ENCODE results near the gene KERA.

KERA gene

DNA sequence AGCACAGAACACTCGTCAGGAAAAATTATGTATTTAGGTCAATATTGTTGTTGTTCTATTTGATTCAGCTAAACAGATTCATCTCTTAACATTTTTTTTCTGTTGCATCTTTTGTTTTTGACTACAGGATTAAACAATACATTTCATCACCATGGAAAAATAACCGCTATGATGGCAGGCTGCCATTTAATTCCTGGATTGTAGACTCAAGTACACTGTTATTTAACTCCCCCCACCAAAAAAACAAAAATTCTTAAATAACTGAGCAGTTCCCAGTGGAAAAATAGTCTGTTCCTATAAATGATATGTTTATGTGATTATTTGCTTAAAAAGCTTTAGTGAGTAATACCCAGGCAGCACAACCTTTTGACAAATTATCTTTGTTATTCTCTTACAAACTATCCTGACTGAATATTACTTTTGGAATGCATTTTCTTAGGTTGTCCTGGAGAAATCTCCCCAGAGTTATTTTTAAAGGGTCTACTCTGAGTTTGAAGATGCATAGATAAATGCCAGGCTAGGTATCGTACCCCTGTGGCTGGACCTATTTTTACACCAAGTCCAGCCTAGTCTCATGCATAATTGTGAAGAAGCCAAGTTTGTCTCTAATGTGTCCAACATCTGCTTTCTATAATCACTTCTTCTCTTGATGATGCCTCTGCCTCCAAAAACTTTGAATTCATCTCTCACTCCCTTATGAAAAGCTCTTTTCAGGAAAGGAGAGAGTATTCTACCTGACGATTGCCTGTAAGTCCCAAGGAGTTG is 3.7 kb downstream of the KERA start:
- H3K27me3 ChIP-seq (ENCODE audit: control insufficient read depth, insufficient read depth, low read length): no peaks in the 10 kb centered on the region
- no peak overlapping the region for H3K27ac ChIP-seq (ENCODE audit: low read length)
- no peak for DNase-seq (ENCODE audit: low read depth, low spot score)
- H3K4me3 ChIP-seq (ENCODE audit: low read length): no peak overlapping the region
- H3K36me3 ChIP-seq (ENCODE audit: control insufficient read depth, insufficient read depth, low read length): no peaks in the 10 kb centered on the region
- H3K4me1 ChIP-seq (ENCODE audit: control insufficient read depth, insufficient read depth, low read length): no peaks in the 10 kb centered on the region
- no peaks in the 10 kb centered on the region for H3K9me3 ChIP-seq (ENCODE audit: control insufficient read depth, insufficient read depth, low read length)
- no CpG with 5 or more reads among the region's 4 CpGs for WGBS (ENCODE audit: insufficient coverage, insufficient read length)

DNA sequence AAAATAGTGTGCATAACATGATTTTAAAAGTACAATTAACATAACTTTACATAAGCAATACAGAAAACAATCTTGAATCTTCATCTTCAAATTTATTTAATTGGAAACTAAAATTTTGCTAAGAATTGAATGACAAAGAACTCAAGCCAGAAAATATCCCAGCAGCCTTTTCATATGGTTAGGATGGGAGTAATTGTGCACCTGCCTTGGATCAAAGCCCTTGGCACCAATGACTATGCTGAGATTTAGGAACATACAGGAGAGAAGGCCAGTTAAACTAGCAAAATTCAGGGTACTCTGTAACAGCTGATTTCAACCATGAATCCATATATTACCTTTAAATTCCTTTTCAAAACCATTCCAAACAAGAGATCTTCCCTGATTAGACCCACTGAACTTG is 5.8 kb downstream of the KERA start:
- H3K9me3 ChIP-seq (ENCODE audit: control insufficient read depth, insufficient read depth, low read length): no peaks in the 10 kb centered on the region

DNA sequence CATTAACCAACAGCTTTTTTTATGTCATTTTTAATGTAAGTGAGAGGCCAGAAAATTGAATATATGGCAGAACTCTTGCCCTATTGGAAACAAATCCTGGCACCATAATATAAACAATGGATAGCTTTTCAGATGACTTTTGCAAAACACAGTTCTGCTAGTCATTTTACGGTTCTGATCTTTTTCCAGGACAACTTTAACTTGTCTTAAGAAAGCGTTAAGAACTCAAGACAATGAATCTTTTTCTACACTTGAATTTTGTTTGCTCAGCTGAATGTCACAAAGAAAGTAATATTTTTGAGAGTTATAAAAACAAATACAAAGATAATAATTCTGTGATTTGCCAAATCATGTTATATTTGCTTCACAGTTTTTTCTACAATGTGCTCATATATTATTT is 13.2 kb downstream of the KERA start:
- no peak overlapping the region for H3K27ac ChIP-seq (ENCODE audit: low read length)
- H3K4me1 ChIP-seq (ENCODE audit: control insufficient read depth, insufficient read depth, low read length): no peaks in the 10 kb centered on the region
- WGBS (ENCODE audit: insufficient coverage, insufficient read length): no CpG with 5 or more reads among the region's 2 CpGs
- H3K9me3 ChIP-seq (ENCODE audit: control insufficient read depth, insufficient read depth, low read length): no peaks in the 10 kb centered on the region
- no peaks in the 10 kb centered on the region for H3K27me3 ChIP-seq (ENCODE audit: control insufficient read depth, insufficient read depth, low read length)
- no peak overlapping the region for H3K4me3 ChIP-seq (ENCODE audit: low read length)
- no peaks in the 10 kb centered on the region for H3K36me3 ChIP-seq (ENCODE audit: control insufficient read depth, insufficient read depth, low read length)
- DNase-seq (ENCODE audit: low read depth, low spot score): no peak

More for the DNA sequence above, 5.8 kb downstream of the KERA start:
- Histone ChIP-seq H3K36me3 (ENCODE audit: control insufficient read depth, insufficient read depth, low read length) (no peaks in the 10 kb centered on the region), H3K27me3 (ENCODE audit: control insufficient read depth, insufficient read depth, low read length) (no peaks in the 10 kb centered on the region), H3K27ac (ENCODE audit: low read length) (no peak overlapping the region), H3K4me1 (ENCODE audit: control insufficient read depth, insufficient read depth, low read length) (no peaks in the 10 kb centered on the region), H3K4me3 (ENCODE audit: low read length) (no peak overlapping the region)
- no peak for DNase-seq (ENCODE audit: low read depth, low spot score)

DNA sequence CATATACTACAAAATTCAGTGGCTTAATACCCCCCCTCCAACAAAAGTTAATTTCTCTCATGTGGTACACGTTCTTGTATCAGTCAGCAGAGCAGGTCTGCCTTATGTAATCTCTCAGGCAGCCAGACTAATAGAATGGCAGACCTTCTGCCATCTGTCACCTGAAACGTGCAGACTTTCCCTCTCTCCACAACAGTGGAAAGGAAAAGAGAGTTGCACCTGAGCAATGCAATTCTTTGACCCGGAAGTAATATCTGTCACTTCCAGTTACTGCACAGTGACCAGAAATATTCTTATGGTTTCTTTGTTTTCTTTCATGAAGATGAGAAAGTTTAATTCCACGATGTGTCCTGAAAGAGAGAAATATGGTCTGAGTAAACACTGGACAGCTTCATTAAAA is 14.4 kb downstream of the KERA start:
- WGBS (ENCODE audit: insufficient coverage, insufficient read length): no CpG with 5 or more reads among the region's 4 CpGs
- Histone ChIP-seq H3K4me3 (ENCODE audit: low read length) (no peak overlapping the region), H3K36me3 (ENCODE audit: control insufficient read depth, insufficient read depth, low read length) (no peaks in the 10 kb centered on the region), H3K9me3 (ENCODE audit: control insufficient read depth, insufficient read depth, low read length) (no peaks in the 10 kb centered on the region), H3K27me3 (ENCODE audit: control insufficient read depth, insufficient read depth, low read length) (no peaks in the 10 kb centered on the region), H3K4me1 (ENCODE audit: control insufficient read depth, insufficient read depth, low read length) (no peaks in the 10 kb centered on the region), H3K27ac (ENCODE audit: low read length) (no peak overlapping the region)
- DNase-seq (ENCODE audit: low read depth, low spot score): no peak

DNA sequence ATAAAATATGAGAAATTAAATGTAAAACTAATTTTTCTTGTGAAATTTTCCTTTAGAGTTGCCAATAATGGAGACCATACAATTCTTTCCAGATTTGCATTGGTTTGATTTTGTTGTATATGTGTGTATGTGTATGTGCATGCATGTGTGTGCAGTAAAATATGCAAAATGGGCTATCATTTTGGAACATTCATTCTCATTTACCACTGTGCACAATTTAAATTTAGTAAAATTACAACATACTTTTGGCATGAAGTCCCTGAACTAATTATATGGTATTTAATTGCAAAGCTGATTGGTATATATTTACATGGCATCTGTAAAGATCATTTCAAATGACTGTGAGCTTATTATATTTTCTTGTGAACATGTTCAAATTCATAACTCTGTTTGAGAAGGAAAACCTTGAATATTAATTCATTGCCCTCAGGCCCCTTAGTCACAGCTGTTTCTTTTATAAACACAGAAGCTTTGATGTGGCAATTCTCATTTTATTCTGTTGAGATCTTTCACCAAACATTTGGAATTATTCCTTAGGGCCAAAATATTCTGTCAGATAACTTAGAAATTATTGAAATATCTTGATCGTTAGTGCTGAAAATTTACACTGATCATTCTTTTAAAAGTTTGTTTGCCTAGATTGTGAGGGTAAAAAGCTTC is 17.6 kb downstream of the KERA start:
- no CpG with 5 or more reads among the region's 1 CpG for WGBS (ENCODE audit: insufficient coverage, insufficient read length)
- no peaks in the 10 kb centered on the region for H3K36me3 ChIP-seq (ENCODE audit: control insufficient read depth, insufficient read depth, low read length)
- no peaks in the 10 kb centered on the region for H3K9me3 ChIP-seq (ENCODE audit: control insufficient read depth, insufficient read depth, low read length)
- H3K4me3 ChIP-seq (ENCODE audit: low read length): no peak overlapping the region
- no peaks in the 10 kb centered on the region for H3K4me1 ChIP-seq (ENCODE audit: control insufficient read depth, insufficient read depth, low read length)
- no peak overlapping the region for H3K27ac ChIP-seq (ENCODE audit: low read length)
- no peak for DNase-seq (ENCODE audit: low read depth, low spot score)
- H3K27me3 ChIP-seq (ENCODE audit: control insufficient read depth, insufficient read depth, low read length): no peaks in the 10 kb centered on the region

DNA sequence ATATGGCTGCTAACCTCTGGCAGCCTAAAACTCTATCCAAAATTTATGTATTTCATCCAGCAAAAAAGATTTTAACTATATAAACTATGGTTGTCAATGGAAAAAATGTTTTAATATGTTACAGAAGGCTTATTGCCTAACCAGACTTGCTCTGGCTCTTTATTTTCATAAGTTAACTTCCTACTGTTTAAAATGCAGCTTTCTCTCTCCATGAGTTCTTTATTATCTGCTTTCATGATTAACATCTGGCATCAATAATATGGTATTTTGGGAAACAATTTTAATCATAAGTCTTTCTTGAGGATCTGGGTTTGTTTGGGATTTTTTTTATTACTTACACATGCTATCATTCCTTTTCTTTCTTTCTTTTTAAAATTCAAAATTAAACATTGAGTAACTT is 20.5 kb downstream of the KERA start:
- no peaks in the 10 kb centered on the region for H3K36me3 ChIP-seq (ENCODE audit: control insufficient read depth, insufficient read depth, low read length)
- H3K4me3 ChIP-seq (ENCODE audit: low read length): no peak overlapping the region
- H3K27me3 ChIP-seq (ENCODE audit: control insufficient read depth, insufficient read depth, low read length): no peaks in the 10 kb centered on the region
- no peak overlapping the region for H3K27ac ChIP-seq (ENCODE audit: low read length)
- no peak for DNase-seq (ENCODE audit: low read depth, low spot score)
- H3K9me3 ChIP-seq (ENCODE audit: control insufficient read depth, insufficient read depth, low read length): no peaks in the 10 kb centered on the region
- no peaks in the 10 kb centered on the region for H3K4me1 ChIP-seq (ENCODE audit: control insufficient read depth, insufficient read depth, low read length)

DNA sequence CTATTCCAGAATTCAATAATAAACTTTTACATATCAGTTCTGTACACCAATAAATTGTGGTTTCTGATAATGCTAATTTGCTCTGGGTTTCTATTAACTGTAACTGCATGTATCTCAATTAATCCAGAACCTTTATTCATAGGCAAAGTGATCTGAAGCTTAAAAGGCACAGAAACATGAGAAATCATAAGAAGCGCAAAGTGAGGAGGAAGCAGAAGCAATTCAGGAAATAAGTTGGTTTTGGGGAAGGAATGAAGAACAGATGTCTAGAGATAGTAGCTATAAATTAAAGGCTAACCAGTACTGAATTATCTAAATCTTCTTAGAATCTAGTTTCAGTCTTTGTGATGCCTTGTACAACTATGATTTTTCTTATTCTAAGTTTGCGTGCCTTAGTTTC is 24.6 kb downstream of the KERA start:
- H3K27ac ChIP-seq (ENCODE audit: low read length): no peak overlapping the region
- no peaks in the 10 kb centered on the region for H3K4me1 ChIP-seq (ENCODE audit: control insufficient read depth, insufficient read depth, low read length)
- H3K27me3 ChIP-seq (ENCODE audit: control insufficient read depth, insufficient read depth, low read length): no peaks in the 10 kb centered on the region
- H3K9me3 ChIP-seq (ENCODE audit: control insufficient read depth, insufficient read depth, low read length): no peaks in the 10 kb centered on the region
- WGBS (ENCODE audit: insufficient coverage, insufficient read length): no CpG with 5 or more reads among the region's 2 CpGs
- no peak for DNase-seq (ENCODE audit: low read depth, low spot score)
- no peaks in the 10 kb centered on the region for H3K36me3 ChIP-seq (ENCODE audit: control insufficient read depth, insufficient read depth, low read length)
- H3K4me3 ChIP-seq (ENCODE audit: low read length): no peak overlapping the region

DNA sequence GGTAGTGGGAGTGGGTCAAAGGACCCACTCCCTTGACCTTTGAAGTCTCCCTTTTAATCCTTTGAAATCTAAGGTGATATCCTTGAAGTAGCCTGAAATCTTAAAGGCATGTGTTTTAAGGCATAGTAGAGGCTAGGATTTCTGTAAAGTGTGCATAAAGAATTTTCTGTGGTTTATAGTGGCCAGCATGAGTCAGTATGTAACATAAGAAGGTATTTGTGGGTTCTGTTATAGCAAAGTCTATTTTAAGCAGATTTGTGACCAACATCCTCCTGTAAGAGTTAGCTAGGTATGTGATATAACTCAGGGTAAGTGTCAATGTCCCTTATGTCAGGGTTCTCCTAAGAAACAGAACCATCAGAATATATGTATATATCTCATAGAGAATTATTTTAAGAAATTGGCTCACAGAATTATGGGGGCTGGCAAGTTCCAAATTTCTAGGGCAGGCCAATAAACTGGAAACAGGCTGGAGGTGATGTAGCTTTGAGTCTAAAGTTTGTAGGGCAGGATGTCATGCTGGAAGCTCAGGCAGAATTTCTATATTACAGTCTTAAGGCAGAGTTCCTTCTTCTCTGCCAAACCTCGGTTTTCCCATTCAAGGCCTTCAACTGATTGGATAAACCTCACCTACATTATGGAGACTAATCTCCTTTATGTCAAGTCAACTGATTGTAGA is 34.4 kb downstream of the KERA start:
- H3K9me3 ChIP-seq (ENCODE audit: control insufficient read depth, insufficient read depth, low read length): no peaks in the 10 kb centered on the region
- no peaks in the 10 kb centered on the region for H3K4me1 ChIP-seq (ENCODE audit: control insufficient read depth, insufficient read depth, low read length)
- no peaks in the 10 kb centered on the region for H3K27me3 ChIP-seq (ENCODE audit: control insufficient read depth, insufficient read depth, low read length)
- H3K4me3 ChIP-seq (ENCODE audit: low read length): no peak overlapping the region
- DNase-seq (ENCODE audit: low read depth, low spot score): no peak
- H3K27ac ChIP-seq (ENCODE audit: low read length): no peak overlapping the region
- no peaks in the 10 kb centered on the region for H3K36me3 ChIP-seq (ENCODE audit: control insufficient read depth, insufficient read depth, low read length)
- WGBS (ENCODE audit: insufficient coverage, insufficient read length): no CpG with 5 or more reads among the region's 1 CpG

DNA sequence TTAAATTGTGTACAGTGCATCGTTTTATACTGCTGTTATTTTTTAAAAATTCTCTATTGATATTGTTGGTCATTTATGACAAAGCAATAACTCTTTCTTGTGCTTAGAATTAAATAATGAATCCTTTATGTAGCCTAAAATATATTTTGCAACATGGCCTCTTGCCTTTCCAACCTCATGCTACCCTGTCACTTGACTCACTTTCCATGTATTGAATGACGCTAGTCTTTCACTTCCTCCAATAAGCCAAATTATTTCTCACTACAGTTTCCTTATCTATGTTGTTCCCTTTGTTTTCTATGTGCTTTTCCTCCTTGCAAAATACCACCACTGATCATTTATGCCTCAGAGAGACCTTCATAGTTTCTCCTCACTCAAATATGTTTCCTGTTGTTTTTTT is 36.7 kb downstream of the KERA start:
- H3K27ac ChIP-seq (ENCODE audit: low read length): no peak overlapping the region
- no peaks in the 10 kb centered on the region for H3K9me3 ChIP-seq (ENCODE audit: control insufficient read depth, insufficient read depth, low read length)

DNA sequence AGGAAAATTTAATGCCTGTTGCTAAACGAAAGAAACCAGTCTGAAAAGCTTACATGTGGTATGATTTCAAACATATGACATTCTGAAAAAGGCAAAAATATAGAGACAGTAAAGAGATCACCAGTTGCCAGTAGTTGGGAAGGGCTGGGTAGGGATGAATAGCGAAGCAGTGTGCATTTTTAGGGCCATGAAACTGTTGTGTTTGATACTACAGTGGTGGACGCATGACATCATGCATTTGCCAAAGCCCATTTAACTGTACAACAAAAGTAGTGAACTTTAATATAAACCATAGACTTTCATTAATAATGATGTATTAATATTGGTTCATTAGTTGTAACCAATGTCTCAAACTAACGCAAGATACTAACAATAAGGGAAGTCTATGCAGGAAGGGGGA is 38.4 kb downstream of the KERA start:
- Histone ChIP-seq H3K4me1 (ENCODE audit: control insufficient read depth, insufficient read depth, low read length) (no peaks in the 10 kb centered on the region), H3K27me3 (ENCODE audit: control insufficient read depth, insufficient read depth, low read length) (no peaks in the 10 kb centered on the region), H3K9me3 (ENCODE audit: control insufficient read depth, insufficient read depth, low read length) (no peaks in the 10 kb centered on the region), H3K27ac (ENCODE audit: low read length) (no peak overlapping the region), H3K36me3 (ENCODE audit: control insufficient read depth, insufficient read depth, low read length) (no peaks in the 10 kb centered on the region), H3K4me3 (ENCODE audit: low read length) (no peak overlapping the region)
- WGBS (ENCODE audit: insufficient coverage, insufficient read length): no CpG with 5 or more reads among the region's 4 CpGs
- no peak for DNase-seq (ENCODE audit: low read depth, low spot score)

More for the DNA sequence above, 36.7 kb downstream of the KERA start:
- Histone ChIP-seq H3K4me3 (ENCODE audit: low read length) (no peak overlapping the region), H3K4me1 (ENCODE audit: control insufficient read depth, insufficient read depth, low read length) (no peaks in the 10 kb centered on the region), H3K27me3 (ENCODE audit: control insufficient read depth, insufficient read depth, low read length) (no peaks in the 10 kb centered on the region), H3K36me3 (ENCODE audit: control insufficient read depth, insufficient read depth, low read length) (no peaks in the 10 kb centered on the region)
- no CpG with 5 or more reads among the region's 2 CpGs for WGBS (ENCODE audit: insufficient coverage, insufficient read length)
- DNase-seq (ENCODE audit: low read depth, low spot score): no peak
